Epithelial cell of proximal tubule (primary cell): Measurements from ENCODE around the gene ATE1. TPM values are rescaled to one million over a fixed set of nuclear protein-coding genes. Genes with fewer than 3 reads are reported as not detected.
"Not testable (repeated sequence)": the region's sequence is repeated elsewhere in the genome, so short reads cannot be mapped to it uniquely, and the experiment has no call there.

ENCODE experiments used
- DNase-seq: peaks from one replicate; pipeline ENCODE4 v3.0.0-alpha.2; 2011; ENCODE audit warnings: low read depth
- H3K4me3 ChIP-seq: 2 replicates; pipeline ENCODE4 v1.5.1; 2011; ENCODE audit warnings: low read depth, mild to moderate bottlenecking, low read length
- total RNA-seq: library from RNA; depleted of rRNA; stranded (reverse); fragments of >200 nt; gene quantifications from 2 replicates; pipeline ENCODE4 v1.2.3, GENCODE V29; 2015
- TF ChIP-seq, protein P1 (sequence below): conservative IDR thresholded peaks from 2 replicates; pipeline ENCODE4 v1.5.1; 2012; ENCODE audit warnings: low read depth, mild to moderate bottlenecking, low read length

ATE1 gene
- 15.2 and 22.7 TPM in 2 replicates for total RNA-seq

DNA sequence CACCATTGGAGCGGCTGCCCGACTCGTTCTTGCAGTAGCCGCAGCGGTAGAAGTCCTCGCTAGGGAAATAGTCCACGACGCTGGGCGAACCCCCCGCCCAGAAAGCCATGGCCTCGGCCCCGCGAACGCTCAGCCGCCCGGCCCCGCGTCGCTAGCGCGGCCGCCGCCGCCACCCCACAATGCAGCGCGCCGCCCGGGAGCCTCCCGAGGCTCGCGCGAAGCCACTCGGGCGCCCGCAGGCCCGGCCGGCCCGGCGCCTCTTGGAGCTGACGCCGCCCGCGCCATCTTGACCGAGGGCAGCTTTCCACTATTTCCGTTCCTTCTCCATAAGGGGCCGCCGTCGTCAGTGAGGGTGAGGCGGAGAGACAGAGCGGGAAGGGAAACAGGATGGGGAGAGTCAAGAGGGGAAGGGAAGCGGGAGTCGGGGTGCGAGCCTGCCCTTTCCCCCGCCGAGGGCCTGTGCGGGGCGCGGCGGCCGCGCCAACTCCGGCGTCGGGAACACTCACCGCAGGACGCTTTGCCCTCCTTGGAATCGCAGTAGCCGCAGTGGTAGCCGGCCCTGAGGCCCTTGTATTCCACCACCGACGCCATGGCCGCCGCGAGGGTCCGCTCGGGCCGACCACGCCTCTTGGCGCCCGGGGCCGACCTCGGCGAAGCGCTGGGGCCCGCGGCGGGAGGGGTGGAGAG is at the start of gene ATE1:
ATE1 (minus strand) TSS at position 191 of the 687 bp plus-strand sequence; CDS start at position 109, 82 bp downstream.
- TF ChIP-seq, protein P1, sequence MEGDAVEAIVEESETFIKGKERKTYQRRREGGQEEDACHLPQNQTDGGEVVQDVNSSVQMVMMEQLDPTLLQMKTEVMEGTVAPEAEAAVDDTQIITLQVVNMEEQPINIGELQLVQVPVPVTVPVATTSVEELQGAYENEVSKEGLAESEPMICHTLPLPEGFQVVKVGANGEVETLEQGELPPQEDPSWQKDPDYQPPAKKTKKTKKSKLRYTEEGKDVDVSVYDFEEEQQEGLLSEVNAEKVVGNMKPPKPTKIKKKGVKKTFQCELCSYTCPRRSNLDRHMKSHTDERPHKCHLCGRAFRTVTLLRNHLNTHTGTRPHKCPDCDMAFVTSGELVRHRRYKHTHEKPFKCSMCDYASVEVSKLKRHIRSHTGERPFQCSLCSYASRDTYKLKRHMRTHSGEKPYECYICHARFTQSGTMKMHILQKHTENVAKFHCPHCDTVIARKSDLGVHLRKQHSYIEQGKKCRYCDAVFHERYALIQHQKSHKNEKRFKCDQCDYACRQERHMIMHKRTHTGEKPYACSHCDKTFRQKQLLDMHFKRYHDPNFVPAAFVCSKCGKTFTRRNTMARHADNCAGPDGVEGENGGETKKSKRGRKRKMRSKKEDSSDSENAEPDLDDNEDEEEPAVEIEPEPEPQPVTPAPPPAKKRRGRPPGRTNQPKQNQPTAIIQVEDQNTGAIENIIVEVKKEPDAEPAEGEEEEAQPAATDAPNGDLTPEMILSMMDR, result peak; percentile 11
- peak within 1 kb of the TSS; percentile 99 for H3K4me3 ChIP-seq
- no peak for DNase-seq

- DNase-seq, result no peak
- H3K4me3 ChIP-seq, result no peak overlapping the region
- TF ChIP-seq, protein P1, result no peak
Observed at GRCh38 chr10:121976607-121977006, 48.8 kb upstream of the ATE1 start.

DNA sequence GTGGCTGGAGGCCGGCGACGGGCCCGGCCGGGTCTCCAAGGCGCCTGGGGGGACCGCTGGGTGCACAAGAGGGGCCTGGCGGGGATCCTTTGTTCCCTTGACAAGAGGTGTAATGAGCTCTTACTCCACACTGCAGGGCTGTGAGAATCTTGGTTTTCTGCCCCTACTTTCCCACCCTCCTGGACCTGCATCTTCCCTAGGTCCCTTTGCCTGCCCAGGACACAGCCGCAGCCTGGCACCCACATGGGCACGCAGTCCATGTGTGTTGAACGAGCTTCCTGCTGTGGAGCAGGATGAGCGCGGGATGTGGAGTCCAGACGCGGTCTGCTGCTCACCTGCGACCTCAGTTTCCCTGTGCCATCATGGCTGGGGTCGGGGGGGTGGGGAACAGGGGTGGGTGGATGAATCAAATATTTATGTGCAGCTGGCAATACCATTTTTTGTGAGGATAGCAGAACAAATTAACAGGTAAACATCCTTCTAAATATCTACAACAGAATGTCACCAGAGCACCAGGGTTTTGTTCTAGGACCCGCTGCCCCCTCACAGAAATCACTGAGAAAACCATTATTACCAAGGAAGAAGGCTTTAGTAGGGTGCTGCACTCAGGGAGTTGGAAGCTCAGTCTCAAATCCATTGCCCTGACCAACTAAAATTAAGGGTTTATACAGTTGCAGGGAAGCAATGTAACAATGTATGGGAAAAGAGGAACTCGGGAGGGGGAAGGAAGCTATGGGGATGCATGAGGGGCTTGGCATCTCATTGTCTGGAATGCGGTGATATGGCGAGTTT is 47.7 kb upstream of the ATE1 start:
- no peak for DNase-seq
- TF ChIP-seq, protein P1, result no peak
- peak overlapping the region; percentile 83 for H3K4me3 ChIP-seq

DNA sequence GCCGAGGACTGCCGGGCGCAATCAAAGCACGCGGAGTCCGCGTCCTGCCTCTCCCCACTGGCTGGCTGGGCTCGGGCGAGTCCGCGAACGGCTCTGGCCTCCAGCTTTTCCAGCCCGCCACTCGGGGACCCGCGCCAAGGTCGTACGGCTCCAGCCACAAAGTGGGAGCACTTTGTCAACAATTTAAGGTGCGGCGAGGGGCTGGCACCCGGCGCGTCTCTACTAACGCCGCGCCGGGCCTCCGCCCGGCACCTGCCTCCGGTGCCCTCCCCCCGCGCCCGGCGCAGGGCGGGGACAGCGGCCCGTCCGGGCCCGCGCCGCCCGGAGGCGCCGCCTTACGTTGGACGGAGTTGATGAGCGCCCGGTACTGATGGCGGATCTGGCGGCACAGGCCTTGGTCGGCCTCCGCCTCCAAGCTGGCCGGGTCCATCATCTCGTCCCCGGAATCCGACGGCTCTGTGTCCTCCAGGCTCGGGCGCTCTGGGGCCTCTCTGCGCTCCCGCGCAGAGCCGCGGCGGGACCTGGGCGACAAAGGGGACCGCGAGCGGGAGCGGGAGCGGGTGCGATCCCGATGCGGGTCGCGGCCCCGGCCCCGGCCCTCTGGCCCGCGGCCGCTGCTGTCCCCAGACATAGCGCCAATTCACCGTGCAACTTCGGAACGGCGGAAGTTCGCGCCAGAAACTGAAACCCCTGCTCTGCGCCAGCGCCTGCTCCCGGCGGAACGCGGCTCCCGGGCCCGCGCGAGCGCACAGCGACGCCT is 46.9 kb upstream of the ATE1 start, which contains the start of gene NSMCE4A:
NSMCE4A (minus strand) TSS at position 683 of the 760 bp plus-strand sequence; CDS start at position 631, 52 bp downstream.
- no peak for DNase-seq
- TF ChIP-seq, protein P1, result peak; percentile 64
- peak within 1 kb of the TSS; percentile 83 for H3K4me3 ChIP-seq

DNA sequence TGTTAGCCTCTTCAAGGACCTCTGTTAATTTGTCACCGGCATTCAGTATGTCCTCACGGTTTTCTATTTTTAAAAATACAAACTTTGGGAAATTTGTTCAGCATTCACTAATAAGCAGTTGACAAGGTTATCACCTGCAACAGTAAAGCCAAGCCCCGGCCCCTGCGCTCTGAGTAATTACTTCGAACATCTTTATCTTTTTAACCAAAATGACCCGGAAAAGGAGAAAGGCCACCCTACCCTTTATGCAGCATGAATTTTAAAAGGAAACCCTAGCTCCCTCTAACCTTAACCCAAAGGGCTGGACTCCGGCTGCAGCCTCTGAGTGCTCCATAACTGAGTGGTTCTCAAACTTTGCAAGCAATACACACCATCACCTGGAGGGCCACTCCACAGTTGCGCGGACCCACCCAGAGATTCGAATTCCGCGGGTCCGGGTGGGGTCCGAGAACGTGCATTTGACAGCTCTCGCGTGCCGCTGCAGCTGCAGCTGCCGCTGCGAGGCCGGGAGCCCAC is 46.2 kb upstream of the ATE1 start:
- DNase-seq, result no peak
- TF ChIP-seq, protein P1, result no peak
- peak overlapping the region; percentile 83 for H3K4me3 ChIP-seq

- DNase-seq, H3K4me3 ChIP-seq: not testable (repeated sequence)
Observed at GRCh38 chr10:121969086-121969485, 41.3 kb upstream of the ATE1 start.

GRCh38 chr10:121965996-121966395 is 38.2 kb upstream of the ATE1 start:
- H3K4me3 ChIP-seq, result no peak overlapping the region
- no peak for DNase-seq
- TF ChIP-seq, protein P1, result no peak
